ENCODE data around the gene SLC44A2.

The SLC44A2 gene

DNA sequence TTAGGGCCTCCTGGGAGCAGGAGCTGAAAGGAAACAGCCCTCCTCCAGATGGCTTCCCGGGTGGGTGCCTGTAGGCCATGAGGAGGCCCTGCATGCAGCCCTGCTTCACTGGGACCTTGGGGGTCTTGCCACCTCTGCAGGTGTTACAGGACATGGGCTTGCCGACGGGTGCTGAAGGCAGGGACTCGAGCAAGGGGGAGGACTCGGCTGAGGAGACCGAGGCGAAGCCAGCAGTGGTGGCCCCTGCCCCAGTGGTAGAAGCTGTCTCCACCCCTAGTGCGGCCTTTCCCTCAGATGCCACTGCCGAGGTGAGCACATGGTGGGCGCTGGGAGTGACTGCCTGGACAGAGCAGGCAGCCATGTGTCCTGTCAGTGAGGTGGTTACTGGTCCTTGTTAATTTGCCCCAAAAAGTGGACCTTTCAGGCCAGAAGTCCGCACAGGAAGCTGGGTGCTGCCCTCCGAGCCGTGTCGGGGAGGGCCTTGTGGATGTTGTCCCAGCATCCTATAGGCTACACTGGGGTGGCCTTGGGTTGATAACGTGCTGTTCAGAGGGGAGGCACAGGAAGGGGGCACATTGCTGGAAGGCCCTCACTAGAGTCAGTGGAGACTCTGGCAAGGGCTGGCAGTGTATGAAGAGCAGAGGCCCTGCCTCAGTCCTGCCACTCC is 57.2 kb downstream of the SLC44A2 start:
- DNase-seq (ENCODE audit: low read depth in 2 of 2), result no peak

DNA sequence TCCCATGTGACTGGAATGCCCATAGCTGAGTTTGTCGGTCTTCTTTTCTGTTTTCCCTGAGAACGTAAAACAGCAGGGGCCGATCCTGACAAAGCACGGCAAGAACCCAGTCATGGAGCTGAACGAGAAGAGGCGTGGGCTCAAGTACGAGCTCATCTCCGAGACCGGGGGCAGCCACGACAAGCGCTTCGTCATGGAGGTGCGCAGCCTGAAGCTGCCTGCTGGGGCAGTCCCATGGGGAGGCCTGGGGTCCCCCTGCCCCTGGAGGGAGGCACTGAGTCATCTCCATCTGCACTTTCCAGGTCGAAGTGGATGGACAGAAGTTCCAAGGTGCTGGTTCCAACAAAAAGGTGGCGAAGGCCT is 57.7 kb downstream of the SLC44A2 start:
- no peak for DNase-seq (ENCODE audit: low read depth in 2 of 2)

DNA sequence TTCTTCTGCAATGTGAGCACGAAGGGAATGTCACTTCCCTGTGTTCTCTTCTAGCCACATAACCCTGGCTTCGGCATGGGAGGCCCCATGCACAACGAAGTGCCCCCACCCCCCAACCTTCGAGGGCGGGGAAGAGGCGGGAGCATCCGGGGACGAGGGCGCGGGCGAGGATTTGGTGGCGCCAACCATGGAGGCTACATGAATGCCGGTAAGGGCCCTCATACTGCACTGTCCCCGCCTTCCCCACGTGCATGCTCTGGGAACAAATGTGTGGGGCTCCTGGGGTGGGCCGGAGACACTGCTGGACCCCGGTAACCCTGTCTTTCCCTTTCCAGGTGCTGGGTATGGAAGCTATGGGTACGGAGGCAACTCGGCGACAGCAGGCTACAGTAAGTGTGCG is 58.2 kb downstream of the SLC44A2 start:
- no peak for DNase-seq (ENCODE audit: low read depth in 2 of 2)

DNA sequence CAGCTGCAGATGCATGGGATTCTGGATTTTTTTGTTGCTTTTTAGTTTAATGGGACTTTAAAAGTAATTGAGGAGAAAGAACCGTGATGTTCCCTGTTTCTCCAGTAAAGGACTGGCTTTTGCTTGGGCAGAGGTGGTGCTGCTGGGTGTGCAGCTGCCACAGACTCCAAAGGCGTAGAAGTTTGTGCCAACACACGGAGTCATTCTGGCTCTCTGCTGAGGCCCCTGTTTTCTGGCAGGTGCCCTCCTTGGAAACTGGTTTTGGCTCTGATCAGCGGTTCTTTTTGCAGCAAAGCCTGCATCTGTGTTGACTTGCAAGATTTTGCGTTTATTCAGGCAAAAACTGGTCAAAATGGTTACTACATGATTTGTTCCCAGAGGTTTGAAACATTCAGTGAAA is 59.9 kb downstream of the SLC44A2 start:
- DNase-seq (ENCODE audit: low read depth in 2 of 2), result no peak

DNA sequence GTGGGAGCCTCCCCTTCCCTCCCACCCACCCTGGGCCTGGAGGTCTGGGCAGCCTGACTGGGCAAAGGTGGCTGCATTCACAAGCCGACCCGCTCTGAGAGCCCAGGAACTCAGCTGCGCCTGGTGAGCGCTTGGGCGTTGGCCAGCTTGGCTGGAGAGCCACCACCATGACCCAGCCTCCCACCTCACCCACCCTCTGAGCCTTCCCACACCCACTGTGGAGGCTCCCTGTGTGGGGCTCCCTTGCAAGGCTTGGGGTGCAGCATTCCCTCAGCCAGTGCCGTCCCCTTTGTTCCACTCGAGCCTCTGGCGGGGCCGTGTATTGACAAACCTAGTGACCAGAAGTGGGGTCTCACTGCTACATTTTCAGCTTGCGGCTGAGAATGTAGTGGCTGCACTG is 60.8 kb downstream of the SLC44A2 start:
- no peak for DNase-seq (ENCODE audit: low read depth in 2 of 2)

DNA sequence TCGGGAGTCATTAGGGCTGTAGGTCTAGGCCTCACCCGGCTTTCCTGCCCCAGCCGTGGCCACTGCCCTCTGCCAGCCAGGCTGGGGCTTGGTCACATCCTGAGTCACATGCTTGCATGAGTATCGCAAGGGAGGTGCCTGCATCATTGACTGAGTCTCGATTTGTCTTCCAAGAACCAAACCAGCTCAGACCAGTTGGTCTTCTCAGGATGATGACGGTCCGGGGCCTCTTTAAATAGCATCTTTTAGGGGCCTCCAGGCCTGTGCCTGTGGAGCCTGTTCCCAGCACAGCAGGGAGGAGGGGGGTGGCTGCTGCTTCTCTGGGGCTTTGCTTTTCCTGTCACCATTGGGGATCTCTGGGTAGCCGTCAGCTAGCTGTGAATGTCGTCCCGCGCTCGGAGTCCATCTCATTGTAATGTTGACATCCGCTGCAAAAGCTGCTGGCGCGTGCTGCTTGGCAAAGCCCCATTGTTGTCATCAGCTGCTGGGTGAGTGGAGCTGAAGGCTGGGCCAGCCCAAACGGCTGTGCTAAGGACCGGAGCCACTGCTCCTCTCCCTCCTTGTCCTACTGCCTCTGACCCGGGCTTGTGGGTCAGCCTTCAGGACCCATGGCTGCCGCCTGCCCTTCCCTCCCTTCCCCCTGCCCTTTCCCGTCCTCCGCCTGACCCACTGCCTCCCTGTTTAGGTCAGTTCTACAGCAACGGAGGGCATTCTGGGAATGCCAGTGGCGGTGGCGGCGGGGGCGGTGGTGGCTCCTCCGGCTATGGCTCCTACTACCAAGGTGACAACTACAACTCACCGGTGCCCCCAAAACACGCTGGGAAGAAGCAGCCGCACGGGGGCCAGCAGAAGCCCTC is 61.5 kb downstream of the SLC44A2 start:
- DNase-seq (ENCODE audit: low read depth in 2 of 2), result no peak

DNA sequence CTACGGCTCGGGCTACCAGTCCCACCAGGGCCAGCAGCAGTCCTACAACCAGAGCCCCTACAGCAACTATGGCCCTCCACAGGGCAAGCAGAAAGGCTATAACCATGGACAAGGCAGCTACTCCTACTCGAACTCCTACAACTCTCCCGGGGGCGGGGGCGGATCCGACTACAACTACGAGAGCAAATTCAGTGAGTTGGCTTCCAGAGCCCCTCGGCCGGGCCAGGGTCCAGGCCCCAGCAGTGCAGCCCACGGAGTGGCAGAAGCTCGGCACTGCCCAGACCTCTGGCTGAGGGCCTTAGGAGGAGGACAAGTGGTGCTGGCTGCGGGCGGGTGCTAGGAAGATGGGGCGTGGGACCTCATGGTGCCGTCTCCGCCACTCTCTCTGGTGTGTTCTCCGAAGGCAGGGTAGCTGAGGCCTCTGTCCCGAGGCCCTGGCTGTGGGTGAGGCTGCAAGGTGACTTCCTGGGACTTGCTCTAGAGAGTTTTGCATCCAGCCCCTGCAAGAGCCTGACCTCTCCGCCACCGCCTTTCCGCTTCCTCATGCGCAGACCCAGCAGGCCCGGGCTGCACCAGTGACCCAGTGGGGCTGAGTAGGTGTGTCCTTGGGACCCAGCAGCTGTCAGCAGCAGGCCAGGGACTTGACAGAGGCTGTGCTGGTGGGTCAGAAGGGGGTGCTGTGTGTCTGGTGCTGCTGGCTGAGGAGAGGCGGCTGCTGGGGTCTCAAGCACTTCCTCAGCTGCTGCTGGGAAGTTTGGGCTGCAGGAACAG is 62.4 kb downstream of the SLC44A2 start:
- no peak for DNase-seq (ENCODE audit: low read depth in 2 of 2)

DNA sequence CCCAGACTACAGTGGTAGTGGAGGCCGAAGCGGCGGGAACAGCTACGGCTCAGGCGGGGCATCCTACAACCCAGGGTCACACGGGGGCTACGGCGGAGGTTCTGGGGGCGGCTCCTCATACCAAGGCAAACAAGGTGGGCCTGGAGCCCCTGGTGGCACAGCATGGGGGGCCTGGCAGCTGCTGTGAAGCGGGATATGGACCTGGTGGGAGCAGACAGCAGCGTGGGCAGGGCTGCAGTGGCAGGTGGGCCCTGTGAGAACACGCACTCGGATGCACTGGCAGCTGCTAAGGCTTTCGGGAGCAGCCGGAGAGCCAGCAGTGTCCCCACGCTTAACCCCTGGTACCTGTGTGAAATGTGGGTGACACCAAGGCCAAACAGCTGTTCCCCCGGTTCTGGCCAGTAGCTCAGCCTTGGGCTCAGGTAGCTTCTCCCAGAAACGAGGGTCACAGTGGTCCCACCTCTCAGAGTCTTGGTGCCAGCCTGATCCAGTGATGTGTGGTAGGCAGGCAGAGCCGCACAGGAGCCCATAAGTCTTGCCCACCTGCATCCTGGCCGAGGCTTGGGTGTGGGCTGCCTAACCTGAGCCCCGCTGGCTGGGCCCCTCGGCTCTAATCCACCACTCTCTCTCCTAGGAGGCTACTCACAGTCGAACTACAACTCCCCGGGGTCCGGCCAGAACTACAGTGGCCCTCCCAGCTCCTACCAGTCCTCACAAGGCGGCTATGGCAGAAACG is 63.4 kb downstream of the SLC44A2 start:
- DNase-seq (ENCODE audit: low read depth in 2 of 2), result no peak

DNA sequence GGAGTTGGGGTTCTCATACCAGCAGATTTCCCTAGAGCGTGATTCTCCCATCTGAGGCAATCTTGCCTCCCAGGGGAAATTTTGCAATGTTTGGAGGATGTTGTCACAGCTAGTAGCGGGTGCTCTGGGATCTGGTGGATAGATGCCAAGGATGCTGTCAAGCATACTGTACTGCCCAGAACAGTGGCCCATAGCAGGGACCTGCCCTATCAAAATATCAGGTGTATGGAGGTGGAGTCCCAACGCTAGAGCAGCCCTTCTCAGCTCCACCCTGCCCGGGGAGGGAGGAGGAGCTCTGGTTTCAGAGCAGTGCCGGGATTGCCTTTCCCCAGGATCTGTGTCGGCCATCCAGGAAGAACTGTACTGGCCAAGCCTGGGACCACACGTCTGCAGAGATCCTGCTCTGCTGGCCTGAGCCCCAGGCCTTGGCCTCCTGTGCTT is 65.0 kb downstream of the SLC44A2 start:
- DNase-seq (ENCODE audit: low read depth in 2 of 2), result no peak

DNA sequence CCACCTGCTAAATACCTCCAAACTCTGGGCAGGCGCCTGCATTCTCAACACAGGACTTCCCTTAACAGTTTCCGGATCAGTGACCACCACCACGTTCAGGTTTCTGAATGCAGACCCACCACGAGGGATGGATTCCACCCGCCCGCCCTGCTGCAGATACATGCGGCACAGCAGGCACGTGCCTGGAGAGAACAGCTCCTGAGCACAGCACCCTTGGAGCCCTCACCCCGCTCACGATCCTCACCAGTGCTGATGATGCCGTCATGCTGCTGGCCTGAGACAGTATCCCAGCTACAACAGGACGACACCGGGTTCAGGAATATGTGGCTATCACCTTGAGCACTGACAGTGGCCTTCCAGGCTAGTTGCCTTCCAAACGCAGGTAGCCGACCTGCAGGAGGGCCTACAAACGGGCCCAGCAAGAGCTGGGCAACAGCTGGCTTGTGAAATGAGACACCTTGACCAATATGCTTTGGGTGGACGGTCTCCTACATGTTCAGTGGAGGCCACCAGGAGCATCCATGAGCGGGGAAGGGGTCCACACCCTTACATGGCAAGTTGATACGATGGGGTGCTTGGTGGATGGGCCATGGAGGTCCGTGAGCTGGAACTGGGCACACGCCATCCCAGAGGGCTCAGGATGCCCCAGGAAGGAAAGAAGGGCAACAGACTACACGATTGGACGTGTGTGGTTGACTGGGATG is 66.0 kb downstream of the SLC44A2 start:
- no peak for DNase-seq (ENCODE audit: low read depth in 2 of 2)

DNA sequence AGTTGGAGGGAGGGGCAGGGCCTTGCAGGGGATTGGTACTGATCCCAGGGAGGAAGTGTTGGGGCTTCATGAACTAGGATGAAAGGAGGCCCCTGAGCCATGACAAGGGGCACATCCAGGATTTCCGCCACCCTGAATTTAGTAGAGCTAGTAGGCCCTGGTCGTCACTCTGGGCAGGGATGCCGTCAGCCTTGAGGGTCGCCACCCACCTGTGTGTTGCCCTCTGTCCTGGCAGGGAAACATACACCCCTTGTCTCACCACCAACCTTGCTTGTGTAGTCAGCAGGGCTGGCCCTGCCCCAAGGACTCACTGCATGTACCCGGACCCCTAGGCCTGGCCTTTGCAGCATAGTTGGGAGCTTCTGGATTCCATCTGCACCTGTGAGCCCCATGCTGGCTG is 66.5 kb downstream of the SLC44A2 start:
- DNase-seq (ENCODE audit: low read depth in 2 of 2), result no peak

DNA sequence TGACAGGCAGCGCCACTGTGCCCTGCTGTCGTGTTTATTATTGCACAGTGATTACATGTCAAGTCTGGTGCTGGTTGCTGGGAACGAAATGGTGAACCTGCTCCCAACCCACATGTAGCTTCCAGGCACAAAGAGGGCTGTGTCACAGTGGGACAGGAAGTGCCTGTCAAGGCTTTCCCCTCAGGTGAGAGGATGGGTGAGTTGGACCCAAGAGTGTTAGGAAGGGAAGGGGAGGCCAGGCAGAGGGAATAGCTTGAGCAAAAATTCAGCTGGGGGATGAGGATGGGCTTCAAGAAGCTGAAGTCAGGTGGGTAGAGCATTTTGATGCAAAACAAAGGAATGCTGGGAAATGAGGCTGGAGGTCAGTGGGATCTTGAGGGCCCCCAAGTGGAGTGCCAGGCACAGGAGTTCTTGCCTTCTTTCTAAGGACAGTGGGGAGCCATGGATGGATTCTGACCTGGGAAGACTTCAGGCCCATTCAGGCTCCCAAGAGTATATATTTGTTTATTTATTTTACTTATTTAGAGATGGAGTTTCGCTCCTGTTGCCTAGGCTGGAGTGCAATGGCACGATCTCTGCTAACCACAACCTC is 67.4 kb downstream of the SLC44A2 start:
- DNase-seq (ENCODE audit: low read depth in 2 of 2), result no peak

All from stimulated activated CD8-positive, alpha-beta memory T cell treated with anti-CD3 and anti-CD28 coated beads, Interleukin-7, amount 100 ng/mL, for 1 hour (primary cell).